Fibroblast of skin of right biceps (primary cell): ENCODE measurements around the gene NCKAP5.

Experiments used
- DNase-seq: peaks from one replicate; pipeline ENCODE4 v3.0.0-alpha.2; 2013

Gene NCKAP5

DNA sequence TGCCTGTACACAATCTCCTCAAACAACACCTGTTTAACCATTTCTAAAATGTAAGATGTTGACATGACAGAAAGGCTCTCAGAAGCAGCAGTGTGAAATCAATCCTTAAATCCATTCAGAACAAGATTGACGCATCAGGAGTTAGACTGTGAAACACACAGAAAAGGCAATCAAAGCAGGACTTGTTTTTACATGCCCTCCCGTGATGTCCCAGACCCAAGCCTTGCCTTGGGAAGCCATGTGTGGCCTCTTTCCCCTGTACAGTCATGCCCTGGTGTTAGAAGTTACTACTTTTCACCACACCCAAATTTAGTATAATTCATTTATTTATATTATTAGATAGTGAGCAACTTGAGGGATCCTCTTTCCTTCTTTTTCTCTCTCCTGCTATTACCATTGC is 115.7 kb downstream of the NCKAP5 start:
- no peak for DNase-seq

DNA sequence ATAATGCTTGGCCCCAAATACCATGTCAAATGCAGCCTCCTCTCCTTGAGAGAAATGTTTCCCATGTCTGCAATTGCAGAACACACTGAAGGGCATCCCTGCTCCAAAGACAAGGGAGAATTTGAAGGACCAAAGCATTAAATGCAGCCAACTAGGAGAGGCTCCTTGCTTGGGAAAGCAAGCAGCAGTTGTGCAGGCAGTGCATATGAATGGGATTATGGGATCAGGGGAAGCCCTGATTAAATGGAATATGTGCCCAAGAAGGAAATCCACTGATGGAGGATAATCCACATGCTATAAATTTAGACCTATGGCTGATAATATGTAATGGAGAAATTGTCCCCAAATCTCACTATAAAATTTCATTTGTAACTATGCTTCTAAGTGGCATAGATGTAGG is 116.1 kb downstream of the NCKAP5 start:
- no peak for DNase-seq

DNA sequence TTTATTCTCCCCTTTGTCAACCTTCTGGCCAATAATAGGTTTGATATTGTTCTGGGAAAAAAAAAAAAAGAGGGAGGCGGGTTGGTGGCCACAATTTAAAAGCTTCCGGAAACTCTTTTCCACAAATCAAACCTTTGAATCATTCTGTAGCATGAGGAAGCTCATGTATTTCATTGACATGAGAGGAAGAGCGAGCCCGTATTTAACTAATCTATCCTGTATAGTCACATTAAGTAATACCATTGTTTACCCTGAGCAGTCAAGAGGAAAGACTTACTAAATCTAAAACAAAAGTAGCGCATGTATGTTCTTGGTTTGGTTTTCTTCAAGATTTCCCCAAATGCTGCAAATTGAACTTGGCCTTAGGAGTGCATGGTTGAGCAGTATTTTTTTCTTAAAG is 120.1 kb downstream of the NCKAP5 start:
- DNase-seq: no peak

DNA sequence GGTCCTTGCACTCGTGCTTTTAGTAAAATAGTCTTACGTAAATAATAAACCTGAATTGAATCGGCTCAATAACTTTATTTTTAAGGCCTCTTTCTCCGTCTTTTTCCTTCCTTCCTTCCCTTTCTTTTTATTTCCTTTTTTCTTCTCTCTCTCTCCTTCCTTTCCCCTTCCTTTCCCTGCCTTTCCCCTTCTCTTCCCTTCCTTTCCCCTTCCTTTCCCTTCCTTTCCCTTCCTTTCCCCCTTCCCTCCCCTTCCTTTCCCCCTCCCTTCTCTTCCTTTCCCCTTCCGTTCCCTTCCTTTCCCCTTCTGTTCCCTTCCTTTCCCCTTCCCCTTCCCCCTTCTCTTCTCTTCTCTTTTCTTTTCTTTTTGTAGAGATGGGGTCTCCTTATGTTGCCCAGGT is 121.0 kb downstream of the NCKAP5 start:
- DNase-seq: no peak

DNA sequence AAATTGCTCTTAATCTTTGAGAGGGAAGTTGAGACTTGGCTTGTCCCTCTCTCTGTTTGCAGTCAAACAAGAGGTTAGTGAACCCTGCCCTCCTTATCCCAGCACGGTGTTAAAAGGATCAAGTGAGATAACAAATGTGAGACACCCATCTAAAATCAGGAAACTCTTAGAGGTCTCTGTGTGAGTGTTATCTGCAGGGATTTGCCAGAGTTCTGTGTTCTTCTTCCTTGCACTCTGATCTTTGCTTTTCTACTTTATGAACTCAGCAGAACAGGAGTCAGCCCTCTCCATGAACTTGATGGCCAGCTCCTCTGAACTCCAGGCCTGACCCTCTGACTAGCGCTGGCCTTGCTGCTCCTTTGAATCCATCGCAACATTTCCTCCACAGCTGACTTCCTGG is 123.8 kb downstream of the NCKAP5 start:
- no peak for DNase-seq

DNA sequence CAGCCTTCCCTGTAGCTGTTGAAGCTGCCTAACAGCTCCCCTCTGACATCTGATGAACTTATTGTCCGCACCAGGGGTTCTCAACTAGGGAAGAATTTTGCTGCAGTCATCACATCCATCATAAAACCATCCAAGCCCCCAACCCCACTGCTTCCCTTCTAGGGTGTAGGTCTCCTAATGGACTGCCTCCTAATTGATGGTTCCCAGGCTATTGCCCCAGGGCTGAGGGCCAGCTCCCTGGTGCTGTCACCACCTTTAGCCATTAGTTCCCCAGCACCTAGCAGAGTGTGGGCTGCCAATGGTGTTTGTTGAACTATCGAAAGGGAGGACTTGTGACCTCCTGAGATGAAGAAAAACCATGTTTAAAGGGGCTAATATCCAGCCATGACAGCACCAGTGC is 125.9 kb downstream of the NCKAP5 start:
- DNase-seq: no peak

DNA sequence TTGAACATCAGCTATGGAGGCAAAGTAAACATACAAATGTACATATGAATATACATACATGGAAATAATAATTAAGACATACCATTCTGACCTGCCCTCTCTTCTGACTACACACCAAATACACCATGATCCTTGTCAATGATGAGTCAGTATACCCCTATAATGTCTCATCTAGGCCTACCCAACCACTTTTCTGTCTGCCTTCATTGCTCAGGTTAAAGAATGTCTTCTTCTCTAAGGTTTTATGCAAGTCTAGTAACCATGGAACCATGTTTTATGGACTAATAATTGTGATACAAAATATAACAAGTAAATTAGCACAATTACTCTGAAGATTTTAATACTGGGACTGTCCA is 128.7 kb downstream of the NCKAP5 start:
- no peak for DNase-seq

DNA sequence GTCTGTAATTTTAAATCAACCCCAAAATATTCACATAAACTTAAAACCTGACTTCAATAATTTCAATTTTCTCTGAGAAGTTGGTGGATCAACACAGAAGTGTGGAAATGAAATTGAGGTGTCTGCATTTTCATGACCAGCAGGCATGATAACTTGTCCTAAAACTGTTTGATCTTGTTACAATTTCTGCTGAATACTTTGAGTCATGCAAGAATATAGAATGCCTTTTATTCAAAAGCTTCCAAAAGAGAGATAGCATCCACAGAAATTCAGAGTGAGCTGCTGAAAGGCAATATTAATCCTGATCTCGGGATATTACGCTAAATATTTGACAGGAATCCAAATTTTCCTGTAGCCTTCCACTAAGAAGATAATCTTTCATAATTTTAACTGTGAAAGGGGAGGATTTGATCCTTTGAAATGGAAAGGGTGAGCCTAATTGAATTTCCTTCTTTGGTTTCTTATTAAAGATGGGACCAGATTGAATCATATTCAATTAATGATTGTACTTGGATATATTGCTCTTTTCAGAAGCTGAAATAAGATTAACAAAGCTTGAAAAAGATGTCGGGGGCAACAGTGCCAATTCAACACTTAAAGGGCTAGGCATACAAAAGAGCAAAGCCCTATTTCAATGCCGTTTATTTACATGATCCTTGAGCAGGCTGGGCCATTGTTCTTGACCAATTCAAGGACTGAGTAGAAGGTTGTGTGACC is 129.3 kb downstream of the NCKAP5 start:
- no peak for DNase-seq

DNA sequence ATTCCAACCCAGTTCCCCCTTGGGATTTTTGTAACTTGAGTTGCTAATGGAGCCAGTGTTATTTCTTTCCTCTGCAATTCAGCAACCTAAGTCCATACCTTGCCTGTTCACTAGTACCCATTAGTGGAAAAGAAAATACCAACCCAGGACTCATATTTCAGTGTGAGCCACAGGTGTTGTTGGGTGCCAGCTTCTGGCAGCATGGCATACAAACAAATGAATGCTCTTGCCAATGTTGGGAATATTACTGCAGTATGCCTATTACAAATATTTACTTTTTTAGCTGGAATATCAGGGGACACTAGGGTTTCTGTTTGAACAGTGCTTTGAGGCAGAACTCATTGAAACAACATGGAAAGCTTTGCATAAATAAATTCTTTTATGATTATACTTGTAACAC is 130.2 kb downstream of the NCKAP5 start:
- DNase-seq: no peak

DNA sequence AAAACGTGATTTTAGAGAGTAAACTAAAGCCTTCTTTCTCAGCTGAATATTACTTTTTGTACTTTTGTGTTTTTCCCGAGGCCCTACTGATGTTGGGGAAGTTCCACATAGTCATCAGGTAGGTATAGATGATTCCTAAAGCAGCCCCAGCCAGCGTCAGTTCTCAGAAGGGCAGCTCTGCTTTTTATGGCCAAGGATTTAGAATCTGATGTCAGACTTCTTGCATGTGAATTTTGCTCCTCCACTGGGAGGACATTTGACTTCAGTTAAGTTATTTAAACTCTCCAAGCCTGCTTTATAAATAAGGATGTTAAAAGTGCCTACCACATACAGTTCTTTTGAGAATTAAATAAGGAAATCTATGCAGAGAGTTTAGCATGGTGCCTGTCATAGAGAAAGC is 130.8 kb downstream of the NCKAP5 start:
- DNase-seq: no peak

DNA sequence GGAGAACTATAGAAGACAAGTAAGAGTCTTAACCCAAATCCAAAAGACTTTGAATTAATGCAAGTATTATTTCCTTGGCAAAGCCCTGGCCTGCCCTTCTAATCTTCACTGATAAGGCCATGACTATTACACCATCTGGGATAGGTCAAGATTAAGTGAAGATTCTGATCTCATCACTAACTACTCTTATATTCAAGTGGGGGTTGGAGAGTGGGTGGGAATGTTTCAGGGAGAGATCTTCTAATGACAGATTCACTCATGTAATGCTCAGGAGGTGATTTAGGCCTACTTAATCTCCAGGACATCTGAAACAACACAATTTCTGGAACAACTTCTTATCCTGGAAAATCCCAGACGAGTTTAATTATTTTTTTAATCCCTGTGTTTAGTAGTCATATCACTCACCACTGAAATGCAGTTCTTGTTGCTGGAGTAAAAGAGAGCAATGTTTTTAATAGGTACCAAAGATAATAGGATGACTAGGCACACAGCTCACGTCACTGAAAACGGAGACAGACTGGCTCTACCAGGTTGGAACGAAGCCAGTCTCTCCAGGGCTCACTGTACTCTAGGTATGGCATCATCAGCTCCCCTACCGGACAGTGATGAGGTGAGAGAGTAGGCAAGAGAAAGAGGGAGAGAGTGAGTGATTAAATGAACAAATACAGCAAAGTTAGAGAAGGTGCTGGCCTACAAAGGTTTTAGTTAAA is 133.1 kb downstream of the NCKAP5 start:
- DNase-seq: peak; percentile 72

DNA sequence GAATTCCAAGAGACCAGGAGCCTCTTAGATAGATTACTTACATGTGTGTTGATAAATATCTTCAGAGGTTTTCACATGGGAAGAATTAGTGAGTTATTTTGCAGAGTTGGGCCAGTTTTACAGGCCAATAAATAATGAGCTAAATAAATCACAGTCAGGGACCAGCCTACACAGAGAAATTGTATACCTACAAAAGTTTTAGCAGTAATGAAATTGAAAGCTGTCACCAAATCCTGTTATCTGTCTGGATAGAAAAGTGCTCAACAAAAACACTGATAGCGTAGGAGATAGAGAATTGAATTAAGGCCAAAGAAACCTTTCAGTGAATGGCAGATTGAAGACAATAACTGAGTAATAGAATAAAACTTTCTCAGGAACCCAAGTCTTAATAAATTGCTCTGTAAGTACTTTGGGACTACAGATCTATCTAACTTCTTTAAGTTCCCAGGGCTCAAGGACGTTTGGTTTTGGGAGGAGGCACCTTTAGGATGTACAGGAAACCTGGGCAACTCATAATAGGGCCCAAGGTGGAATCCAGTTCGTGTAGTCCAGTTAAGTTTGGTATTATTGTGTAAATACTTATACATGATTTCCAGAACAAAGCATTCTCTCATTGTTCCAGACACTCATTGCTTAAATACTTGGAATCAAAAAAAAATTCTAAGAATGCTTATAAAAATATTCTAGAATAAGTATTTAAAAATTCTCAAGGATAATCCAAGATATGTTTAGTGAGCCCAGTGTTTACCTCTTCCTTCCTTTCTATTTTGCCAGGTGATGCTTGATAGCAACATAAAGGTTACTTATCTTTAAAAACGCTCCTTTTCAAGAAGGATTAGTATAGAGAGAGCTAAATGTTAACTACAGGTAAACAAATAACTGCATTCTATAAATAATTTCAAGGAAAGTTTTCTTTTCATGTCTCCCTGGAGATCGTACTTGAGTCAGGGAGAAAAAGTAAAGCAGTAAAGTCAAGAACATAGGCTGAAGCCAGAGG is 134.5 kb downstream of the NCKAP5 start:
- DNase-seq: peak; percentile 15

DNA sequence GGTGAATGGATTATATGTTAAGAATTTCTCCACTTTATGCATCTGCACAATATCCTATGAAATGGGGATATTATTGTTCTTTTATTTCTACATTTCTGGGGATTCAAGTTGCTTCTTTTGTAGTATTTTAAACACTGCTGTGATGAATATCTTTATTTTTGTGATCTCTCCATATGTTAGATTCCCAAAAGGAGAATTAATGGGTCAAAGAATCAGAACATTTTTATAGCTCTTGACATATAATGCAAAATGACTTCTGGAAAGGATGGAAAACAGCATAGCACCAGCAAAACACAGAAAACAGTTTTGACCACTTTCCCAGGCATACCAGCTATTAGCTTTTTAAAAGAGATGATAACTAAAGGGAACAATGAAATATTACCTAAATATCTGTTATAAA is 135.5 kb downstream of the NCKAP5 start:
- DNase-seq: no peak

DNA sequence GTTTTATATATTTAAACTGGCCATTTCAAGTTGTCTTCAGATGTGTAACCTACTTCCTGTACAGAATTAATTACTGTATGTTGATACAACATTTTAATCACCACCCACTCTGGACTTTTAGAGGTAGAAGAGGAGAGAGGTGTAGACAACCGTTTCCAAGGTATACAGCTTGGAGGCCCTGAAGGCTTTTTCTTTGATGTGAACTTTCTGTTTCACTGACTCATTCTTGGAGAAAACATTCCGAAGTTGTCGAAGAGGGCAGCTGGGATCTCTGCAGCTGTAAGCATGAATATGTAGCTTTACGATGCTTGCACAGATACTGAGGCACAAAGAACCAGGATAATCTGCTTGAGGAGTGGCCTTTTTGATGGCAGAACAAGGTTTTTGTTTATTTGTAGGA is 137.0 kb downstream of the NCKAP5 start:
- DNase-seq: no peak

DNA sequence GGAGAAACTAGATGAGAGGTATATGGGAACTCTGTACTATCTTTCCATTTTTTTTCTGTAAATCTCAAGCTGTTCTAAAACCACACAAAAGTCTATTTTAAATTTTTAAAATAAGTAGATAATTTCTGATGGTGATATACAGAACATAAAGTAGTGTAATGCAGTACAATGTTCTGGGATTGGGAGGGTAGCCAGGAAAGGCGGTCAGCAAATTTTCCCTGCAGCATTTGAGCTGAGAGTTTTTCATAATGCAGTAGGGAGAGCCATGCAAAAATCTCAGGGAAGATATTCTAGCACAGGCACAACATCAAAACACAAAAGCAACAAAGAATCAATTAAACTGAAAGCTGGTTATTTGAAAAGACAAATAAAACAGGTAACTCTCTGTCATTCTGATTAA is 141.5 kb downstream of the NCKAP5 start:
- DNase-seq: no peak

DNA sequence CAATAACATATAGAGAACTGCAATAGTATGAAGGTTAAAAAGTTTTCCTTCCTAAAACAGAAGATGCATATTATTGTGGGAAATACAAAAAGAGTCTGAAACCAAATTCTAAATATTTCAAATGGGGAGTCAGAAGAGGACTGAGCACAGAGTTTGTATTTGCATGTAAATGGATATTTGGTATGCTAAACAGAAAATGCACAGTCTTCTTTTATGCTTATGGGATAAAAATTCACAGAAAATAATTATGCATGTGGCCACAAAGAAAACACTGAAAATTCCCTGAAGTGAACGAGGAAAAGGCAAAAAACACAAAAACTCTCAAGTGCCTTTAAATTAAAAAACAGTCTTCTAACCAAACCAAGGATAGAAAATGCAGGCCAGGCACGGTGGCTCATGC is 142.7 kb downstream of the NCKAP5 start:
- no peak for DNase-seq

DNA sequence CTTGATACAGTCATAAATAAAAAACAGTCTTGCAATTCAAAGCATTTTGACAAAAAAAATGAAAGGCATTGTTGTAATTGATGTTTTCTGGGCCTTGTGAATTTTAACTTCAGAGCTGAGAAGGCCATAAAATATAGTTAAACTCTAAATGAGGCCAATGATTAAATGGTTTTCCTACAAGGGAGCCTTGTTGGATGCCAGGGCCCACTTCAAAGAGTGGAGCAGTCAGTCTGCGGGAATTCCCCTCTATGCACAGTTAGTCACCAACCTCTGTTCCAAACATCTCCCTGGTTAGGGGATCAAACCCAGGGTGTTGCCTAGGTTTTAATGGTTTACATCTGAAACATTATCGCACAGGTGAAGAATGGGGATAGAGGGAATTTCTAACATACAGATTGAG is 143.4 kb downstream of the NCKAP5 start:
- DNase-seq: peak; percentile 23

DNA sequence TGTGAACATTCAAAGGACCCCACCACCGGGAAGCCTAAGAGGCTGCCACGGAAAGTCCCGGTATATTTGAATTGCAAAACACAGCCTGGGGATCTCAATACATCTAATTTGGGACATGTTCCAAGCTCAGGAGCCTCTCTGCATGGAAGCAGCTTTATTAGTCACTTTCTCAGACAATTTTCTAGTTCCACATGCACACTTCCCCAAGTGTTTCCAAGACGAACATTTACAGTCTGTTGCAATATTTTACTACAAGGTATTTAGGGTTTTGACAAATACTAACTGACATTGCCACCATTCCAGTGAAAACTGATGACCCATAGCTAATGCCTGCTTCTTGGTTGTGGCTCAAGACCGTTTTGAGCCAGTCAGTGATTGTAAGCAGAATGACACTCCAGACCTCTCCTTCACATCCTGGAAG is 145.3 kb downstream of the NCKAP5 start:
- peak; percentile 66 for DNase-seq

DNA sequence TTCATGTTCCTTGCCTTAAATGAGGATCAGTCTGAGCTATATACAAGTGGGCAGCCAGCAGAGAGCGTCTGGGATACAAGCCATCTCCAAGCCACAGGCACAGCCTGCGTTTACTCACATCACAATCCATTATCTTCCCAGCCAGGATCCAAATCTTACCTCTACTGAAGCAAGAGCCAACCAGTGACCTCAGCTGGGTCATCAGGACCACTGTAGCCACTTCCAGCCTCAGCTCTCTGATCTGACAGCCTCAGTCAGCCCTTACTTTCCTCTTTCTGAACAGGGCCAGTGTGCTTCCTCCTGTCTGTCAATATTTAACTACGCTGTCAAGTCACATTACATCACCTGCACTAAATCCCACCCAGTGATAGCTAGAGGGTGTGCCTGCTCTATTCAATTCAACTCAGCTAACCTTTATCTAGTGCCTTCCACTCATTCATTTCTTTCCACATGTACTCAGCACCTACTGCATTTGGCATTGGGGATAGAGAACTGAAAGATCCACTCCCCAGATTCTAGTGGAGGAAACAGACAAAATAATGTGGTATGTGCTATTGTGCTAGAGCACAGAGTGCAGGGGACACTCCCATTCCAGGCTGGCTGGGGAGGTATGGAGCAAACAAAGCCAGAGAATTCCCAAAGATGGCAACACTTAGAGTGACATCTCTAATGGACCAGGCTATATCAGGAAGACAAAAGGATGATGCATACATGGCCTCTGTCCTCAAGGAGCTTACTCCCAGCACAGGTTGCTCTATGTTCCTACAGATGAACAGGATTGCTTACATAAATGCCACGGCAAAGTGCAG is 146.5 kb downstream of the NCKAP5 start:
- no peak for DNase-seq

DNA sequence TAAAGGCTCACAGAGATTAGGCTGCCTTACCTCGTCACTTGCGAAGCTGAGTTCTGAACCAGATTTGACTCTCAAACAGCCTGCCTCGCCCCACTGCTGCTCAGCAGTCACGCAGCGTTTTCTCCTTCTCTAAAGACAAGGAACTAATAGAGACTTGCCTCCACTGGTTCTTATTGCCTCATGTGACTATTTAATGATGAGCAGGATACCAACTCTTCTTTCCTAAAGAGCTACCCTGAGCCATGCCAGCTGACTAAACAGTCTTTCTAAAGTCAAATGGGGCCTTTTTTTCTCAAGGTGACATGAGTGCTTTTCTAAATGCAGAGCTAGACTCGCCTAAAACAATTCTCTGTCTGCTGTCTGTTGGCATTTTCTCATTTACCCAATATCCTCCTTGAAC is 147.5 kb downstream of the NCKAP5 start:
- DNase-seq: no peak

DNA sequence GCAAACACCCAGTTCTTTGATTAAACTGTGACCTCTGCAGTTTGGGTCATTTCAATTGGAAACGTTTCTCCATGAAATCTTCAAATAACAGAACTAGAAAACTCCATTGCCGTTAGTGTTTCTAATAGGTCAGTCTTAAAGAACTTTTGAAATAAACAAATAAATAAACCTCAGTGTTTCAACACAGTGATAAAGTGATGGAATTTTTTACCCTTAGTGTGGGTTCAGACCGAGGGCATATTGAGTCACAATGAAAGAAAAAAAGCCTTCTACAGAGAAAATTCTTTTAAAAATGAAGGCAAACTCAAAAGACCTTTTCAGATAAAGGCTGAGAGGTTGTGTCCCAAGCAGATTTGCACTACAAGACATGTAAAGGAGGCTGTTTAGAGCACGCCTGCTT is 149.6 kb downstream of the NCKAP5 start:
- DNase-seq: no peak

DNA sequence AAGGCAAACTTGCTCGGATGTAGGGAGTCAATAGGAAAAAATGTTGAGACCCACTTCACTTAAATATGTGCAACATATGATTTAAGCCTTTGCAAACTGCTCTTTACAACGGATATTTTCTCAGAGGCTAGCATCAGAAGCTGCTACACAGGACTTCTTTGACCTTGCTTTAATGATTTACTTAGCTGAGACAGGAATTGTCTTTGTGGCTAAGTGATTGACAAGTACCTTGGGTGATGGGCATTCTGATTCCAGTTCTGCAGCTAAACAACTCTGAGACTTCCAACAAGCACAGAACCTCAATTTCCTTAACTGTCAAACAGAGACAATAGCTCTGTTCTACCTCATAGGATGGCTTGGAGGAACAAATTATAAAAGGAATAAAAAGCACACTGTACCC is 150.2 kb downstream of the NCKAP5 start:
- no peak for DNase-seq

DNA sequence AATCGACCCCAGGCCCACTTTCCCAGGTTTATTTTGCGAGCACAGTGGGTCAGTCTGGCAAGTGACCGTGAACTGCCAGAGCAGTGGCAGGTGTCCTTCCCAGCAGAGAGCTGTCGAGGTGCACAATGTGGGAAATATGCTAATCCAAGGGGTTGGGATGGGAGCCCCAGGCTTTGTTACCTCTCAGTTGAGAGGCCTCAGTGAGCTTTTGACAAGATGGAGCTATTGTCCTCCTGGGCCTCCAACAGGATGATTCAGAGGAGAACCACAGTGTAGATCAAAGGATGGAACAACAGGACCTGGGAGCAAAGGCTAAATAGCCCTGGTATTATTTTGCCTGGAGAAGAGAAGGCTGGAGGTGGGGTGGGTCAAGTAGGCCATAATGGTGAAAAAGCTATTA is 150.8 kb downstream of the NCKAP5 start:
- DNase-seq: no peak
